NCI-H2227 treated with DMSO at 0.1 percent for 48 hours (cell line): ENCODE measurements around the gene ACOT8.
"Not testable (repeated sequence)": the region's sequence is repeated elsewhere in the genome, so short reads cannot be mapped to it uniquely, and the experiment has no call there.

ENCODE experiments used
- DNase-seq: peaks from one replicate; lab custom pipeline; 2025; lab: John Stamatoyannopoulos, UW

The ACOT8 gene

DNA sequence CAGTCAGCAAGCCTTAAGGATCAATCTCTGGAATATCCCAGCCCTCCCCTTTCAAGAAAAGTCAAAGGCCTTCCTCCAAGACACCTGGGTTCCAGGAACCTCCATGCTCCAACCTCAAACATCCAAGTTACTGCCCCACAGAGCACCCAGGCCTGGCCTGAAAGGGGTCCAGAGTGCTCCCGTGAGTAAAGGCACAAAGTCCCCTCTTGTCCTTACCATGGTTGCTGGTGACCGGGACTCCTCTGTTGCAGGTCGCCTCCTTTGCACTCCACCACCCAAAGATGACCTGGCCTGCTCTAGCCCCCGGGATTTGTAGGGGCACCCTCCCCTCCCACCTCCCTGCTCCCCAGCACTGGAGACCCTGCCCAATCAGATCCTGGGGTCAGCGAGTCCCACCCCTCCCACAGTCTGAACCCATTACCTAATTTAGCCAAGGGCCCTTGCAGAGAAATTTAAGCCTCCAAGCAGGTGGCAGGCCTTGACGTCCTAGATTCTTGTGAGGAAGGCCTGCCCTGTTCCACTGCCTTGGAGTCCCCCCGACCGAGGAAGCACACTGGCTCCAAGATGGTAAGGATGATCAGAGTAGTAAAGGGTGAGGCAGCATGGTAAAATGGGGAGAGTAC lies 30.1 kb downstream of the ACOT8 start, which contains the start of gene TNNC2:
TSS of gene TNNC2 (minus strand) at position 283 of the 623 bp plus-strand sequence. CDS start at position 219, 64 bp downstream.
- DNase-seq: no peak

GRCh38 chr20:45826381-45827019 lies 30.7 kb downstream of the ACOT8 start:
- DNase-seq: no peak

GRCh38 chr20:45823949-45824835 lies 33.0 kb downstream of the ACOT8 start:
- DNase-seq: no peak

- DNase-seq: peak; percentile 21
Observed at GRCh38 chr20:45822857-45823256, 34.3 kb downstream of the ACOT8 start.

DNA sequence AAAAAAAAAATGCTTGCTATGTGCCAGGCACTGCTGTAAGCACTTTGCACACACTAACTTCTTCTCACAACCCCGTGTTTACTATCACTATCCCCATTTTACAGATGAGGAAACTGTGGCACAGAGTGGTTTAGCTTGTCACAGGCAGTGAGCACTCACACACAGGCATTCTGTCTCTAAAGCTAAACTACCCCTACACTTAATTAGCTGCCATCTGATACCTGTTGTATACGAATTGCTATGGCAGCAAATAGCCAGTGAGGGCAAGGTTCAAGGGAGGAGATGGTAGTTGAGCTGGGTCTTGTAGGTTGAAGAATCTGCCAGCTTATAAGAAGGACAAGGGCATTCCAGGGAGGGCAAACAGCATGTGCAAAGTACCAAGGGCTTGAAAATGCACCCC lies 35.2 kb downstream of the ACOT8 start:
- DNase-seq: no peak

DNA sequence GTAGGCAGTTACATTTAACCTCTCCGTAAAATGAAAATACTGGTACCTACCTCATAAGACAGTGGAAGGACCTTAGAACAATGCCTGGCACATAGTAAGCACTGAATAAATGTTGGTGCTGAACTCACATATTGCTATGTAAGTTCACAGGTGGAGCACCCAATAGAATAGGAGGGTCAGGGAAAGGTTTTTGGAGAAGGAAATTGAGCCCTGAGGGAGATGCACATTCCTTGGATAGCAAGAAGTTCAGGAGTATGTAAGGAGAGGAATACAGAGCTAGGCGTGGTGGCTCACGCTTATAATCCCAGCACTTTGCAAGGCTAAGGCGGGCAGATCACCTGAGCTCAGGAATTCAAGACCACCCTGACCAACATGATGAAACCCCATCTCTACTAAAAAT lies 37.7 kb downstream of the ACOT8 start:
- DNase-seq: no peak

DNA sequence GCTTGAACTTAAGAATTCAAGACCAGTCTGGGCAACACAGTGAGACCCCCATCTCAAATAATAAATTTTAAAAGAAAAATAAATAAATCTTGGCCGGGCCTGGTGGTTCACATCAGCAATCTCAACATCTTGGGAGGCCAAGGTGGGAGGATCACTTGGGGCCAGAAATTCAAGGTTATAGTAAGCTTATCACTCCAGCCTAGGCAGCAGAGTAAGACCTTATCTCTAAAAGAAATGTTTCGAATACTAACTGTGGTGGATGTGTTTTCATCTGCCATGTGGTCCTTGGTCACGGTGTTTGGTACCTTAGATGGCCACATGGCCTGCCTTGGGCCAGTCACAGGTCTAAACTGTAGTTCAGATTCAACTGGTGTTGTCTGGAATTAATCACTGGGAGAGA lies 39.0 kb downstream of the ACOT8 start:
- no peak for DNase-seq

DNA sequence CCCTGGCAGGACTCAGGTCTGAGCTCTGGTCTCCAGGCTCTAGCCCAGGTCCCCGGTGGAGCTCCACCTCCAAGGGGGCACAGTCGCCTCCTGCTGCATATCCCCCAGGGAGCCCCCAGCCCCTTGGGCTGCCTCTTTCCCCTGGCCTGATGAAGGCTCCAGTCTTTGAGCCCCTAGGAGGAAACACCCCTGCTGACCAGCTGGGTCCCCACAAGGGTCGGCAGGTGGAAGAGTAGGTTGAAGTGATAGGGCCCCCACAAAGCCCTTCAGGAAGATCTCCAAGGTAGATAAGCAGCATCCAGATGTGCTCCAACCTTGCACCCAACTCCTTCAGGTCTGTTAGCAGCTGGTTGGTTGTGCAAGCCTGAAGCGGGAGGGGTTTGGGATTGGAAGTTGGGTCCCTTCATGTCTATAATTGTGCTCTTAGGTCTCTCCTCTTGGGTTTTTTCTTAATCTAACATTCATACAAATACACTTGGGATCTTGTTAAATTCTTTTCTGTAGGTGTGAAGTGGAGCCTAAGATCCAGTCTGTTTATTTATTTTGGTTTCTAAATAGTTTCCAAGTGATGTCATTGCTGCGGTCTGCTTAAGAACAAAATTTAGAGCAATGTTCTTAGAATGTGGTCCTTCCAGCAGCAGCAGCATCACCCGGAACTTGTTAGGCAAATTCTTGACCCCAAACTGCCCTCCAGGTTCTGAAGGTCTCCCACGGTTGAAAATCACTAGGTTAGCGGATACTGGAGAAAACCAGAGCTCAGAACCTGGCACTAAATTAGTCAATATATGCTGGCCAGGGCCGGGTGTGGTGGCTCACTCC lies 39.6 kb downstream of the ACOT8 start:
- no peak for DNase-seq

DNA sequence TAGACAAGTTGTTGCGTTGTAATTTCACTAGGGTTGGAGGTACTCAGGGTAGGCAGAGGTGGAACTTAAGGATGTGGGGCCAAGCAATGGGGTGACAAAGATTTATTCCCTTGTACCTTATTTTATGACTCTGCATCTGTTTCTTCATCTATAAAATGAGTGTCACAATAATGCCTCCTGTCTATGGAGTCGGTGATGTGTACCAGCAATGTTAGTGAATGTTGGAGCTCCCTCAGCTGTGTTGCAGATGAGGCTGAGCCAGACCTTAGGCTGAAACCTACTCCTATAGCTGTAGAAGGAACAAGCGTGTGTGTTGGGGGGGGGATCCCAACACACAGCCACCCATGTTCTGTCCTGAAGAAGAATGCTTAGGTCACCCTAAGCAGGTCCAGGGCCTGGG lies 40.2 kb downstream of the ACOT8 start:
- no peak for DNase-seq

GRCh38 chr20:45814314-45814713 lies 42.9 kb downstream of the ACOT8 start:
- DNase-seq: no peak

DNA sequence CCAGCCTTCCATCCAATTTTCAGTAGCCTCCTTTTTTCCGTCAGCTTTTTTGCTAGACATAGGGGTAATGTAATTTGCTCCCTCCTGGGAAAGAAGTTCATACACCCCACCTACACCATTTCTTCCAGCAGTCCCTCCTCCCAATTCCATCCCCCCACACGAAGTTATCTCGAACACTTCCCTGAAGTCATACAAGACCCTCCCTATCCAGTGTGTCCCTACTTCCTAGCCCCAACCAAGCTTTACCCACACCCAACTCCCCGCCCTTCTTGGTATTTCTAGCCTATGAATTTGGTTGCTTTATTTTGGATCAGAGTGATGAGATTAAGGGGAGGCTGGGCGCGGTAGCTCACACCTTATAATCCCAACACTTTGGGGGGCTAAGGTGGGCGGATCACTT lies 43.7 kb downstream of the ACOT8 start:
- DNase-seq: no peak

DNA sequence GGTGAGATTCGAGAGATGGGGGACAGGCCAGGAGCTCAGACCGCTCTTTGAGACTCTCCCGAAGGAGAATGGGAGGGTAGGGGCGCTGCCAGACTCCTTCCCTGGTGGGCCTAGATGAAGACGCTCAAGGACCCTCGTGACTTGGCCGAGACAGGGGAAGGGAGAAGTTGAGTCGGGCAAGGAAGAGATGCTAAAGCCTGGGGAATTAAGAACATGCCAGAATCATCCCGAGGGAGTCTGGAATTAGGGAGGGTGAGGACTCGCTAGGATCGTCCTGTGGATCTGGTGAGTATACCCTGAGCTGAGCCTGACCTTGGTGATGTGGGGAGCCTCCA lies 44.2 kb downstream of the ACOT8 start:
- DNase-seq: no peak

GRCh38 chr20:45812157-45813005 lies 44.8 kb downstream of the ACOT8 start, which contains the start of gene UBE2C:
Gene UBE2C, plus strand, starts transcription at chr20:45812644. Its CDS starts 52 bp downstream, at chr20:45812696.
- DNase-seq: peak; percentile 98

DNA sequence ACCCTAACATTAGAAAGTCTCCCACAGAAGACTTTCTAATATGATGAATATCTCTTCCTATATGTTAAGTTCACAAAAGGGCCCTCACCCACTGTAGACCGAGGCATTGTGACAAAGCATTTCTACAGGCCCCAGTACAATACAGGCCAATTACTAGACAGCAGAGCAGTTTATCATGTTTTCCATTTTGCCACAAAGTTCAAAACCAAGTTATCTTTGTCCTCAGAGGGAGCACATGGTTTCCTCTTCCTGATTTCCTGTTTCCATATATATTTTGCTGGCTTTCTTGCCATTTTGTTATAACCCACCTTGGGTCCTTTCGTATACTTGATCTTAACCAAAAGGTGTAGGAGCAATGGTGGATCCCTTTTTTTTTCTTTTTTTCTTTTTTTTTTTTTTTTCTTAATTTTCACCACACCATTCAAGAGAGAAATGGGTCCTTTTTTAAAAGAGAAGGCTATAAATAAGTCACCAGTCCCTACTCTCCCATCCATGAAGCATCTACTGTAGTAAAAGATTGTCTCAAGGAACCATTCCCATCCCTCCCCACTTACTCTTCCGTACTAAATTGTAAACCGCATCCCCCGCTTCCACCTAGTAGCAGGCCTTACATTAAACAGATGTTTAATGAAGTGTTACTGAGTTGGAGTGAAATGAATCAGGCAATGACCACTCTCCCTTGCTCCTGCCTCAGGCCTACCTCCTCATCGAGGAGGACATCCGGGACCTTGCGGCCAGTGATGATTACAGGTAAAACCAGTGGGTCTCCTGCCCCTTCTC lies 46.8 kb downstream of the ACOT8 start:
- no peak for DNase-seq

- no peak for DNase-seq
Observed at GRCh38 chr20:45801851-45802250, 55.3 kb downstream of the ACOT8 start.

DNA sequence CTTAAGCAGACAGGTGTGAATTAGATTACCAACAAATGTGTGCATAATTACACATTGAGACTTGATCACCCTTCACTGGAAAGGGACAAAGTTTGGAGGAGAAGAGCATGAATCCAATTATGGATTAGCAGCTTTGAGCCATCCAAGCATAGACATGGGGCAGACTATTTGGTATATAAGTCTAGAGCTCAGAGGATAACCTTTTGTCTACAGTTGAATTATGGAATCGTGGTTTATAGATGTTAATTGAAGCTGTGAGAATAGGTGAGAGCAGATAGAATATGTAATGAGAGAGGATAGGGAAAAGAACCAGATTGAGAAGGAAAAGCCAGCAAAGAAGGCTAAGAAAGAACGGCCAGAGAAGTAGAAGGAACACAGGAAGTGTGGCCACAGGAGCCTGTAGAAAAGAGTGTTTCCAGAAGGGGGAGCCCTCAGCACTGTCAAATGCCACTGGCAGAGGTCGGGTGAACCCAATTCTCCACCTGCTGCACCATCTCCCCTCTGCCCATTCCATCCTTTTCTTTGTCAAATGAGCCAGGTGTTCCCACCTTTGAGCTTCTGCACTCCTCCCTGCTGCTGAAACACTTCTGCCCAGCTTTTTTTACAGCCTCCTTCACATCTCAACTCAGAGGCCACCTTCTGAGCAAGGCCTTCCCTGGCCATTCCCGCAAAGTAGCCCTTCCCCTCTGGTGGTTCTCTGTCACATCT lies 58.1 kb downstream of the ACOT8 start:
- DNase-seq: peak; percentile 41

DNA sequence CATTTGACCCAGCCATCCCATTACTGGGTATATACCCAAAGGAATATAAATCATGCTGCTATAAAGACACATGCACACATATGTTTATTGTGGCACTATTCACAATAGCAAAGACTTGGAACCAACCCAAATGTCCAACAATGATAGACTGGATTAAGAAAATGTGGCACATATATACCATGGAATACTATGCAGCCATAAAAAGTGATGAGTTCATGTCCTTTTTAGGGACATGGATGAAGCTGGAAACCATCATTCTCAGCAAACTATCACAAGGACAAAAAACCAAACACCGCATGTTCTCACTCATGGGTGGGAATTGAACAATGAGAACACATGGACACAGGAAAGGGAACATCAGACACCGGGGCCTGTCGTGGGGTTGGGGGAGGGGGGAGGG lies 59.2 kb downstream of the ACOT8 start:
- not testable (repeated sequence) for DNase-seq

GRCh38 chr20:45797510-45797909 lies 59.7 kb downstream of the ACOT8 start:
- not testable (repeated sequence) for DNase-seq

- no peak for DNase-seq
Observed at GRCh38 chr20:45796337-45797065, 60.7 kb downstream of the ACOT8 start.
